ENCODE measurements around the gene ARHGAP22. TPM values are rescaled to one million over a fixed set of nuclear protein-coding genes. Genes with fewer than 3 reads are reported as not detected.

The ARHGAP22 gene
- total RNA-seq, 2 donors from 2014 or later, result 4.4 to 8.6 TPM

GRCh38 chr10:48406658-48407057 lies 198.2 kb downstream of the ARHGAP22 start:
- no peaks in the 10 kb centered on the region for H3K27me3 ChIP-seq (replicated peaks; ENCODE audit: insufficient read depth)
- H3K4me3 ChIP-seq, result no peak overlapping the region
- no peaks in the 10 kb centered on the region for H3K4me1 ChIP-seq (replicated peaks)
- DNase-seq (ENCODE audit: low spot score), result no peak
- no peaks in the 10 kb centered on the region for H3K9me3 ChIP-seq
- intact Hi-C loops (cut with DNase I), result no loop called here
- peaks cover 0 to 3% of the 10 kb centered on the region in 2 donors for H3K36me3 ChIP-seq
- 84% methylated on average over 4 of the region's 4 CpGs for WGBS
- TF ChIP-seq POLR2AphosphoS5 (IDR thresholded peaks at IDR 0.05) (no peak), CTCF (IDR thresholded peaks at IDR 0.05) (no peak)
- H3K27ac ChIP-seq, result no peak overlapping the region

- Histone ChIP-seq H3K27ac (no peak overlapping the region), H3K9me3 (no peaks in the 10 kb centered on the region), H3K4me1 (replicated peaks) (no peaks in the 10 kb centered on the region), H3K36me3 (peaks cover 0 to 3% of the 10 kb centered on the region in 2 donors), H3K4me3 (no peak overlapping the region), H3K27me3 (replicated peaks; ENCODE audit: insufficient read depth) (no peaks in the 10 kb centered on the region)
- no peak for DNase-seq (ENCODE audit: low spot score)
- intact Hi-C loops (cut with DNase I), result no loop called here
- 62% methylated on average over 3 of the region's 3 CpGs for WGBS
- TF ChIP-seq CTCF (IDR thresholded peaks at IDR 0.05) (no peak), POLR2AphosphoS5 (IDR thresholded peaks at IDR 0.05) (no peak), POLR2A (IDR thresholded peaks at IDR 0.05) (no peak)
Observed at GRCh38 chr10:48406204-48406603, 198.7 kb downstream of the ARHGAP22 start.

- no peaks in the 10 kb centered on the region for H3K36me3 ChIP-seq
- DNase-seq (ENCODE audit: low spot score), result no peak
- no peaks in the 10 kb centered on the region for H3K4me1 ChIP-seq (replicated peaks)
- no peak overlapping the region for H3K27ac ChIP-seq
- no peak overlapping the region for H3K4me3 ChIP-seq
- intact Hi-C loops (cut with DNase I), result no loop called here
- H3K9me3 ChIP-seq, result no peaks in the 10 kb centered on the region
- 95% methylated on average over 4 of the region's 4 CpGs for WGBS
- H3K27me3 ChIP-seq (replicated peaks; ENCODE audit: insufficient read depth), result no peaks in the 10 kb centered on the region
- TF ChIP-seq POLR2AphosphoS5 (IDR thresholded peaks at IDR 0.05) (no peak), POLR2A (IDR thresholded peaks at IDR 0.05) (no peak), CTCF (IDR thresholded peaks at IDR 0.05) (no peak)
Observed at GRCh38 chr10:48404646-48405045, 200.2 kb downstream of the ARHGAP22 start.

GRCh38 chr10:48400850-48401220 lies 204.0 kb downstream of the ARHGAP22 start:
- no peaks in the 10 kb centered on the region for H3K36me3 ChIP-seq
- 74% methylated on average over 1 of the region's 1 CpG for WGBS
- H3K27me3 ChIP-seq (replicated peaks; ENCODE audit: insufficient read depth), result no peaks in the 10 kb centered on the region
- H3K27ac ChIP-seq, result no peak overlapping the region
- H3K4me3 ChIP-seq, result no peak overlapping the region
- intact Hi-C loops (cut with DNase I), result no loop called here
- H3K9me3 ChIP-seq, result no peaks in the 10 kb centered on the region
- no peak for DNase-seq (ENCODE audit: low spot score)
- TF ChIP-seq POLR2AphosphoS5 (IDR thresholded peaks at IDR 0.05), result no peak
- TF ChIP-seq POLR2A (IDR thresholded peaks at IDR 0.05), result no peak
- H3K4me1 ChIP-seq (replicated peaks), result no peaks in the 10 kb centered on the region

GRCh38 chr10:48400129-48400849 lies 204.6 kb downstream of the ARHGAP22 start:
- Histone ChIP-seq H3K27ac (no peak overlapping the region), H3K4me1 (replicated peaks) (no peaks in the 10 kb centered on the region), H3K9me3 (no peaks in the 10 kb centered on the region), H3K27me3 (replicated peaks; ENCODE audit: insufficient read depth) (no peaks in the 10 kb centered on the region), H3K4me3 (no peak overlapping the region), H3K36me3 (no peaks in the 10 kb centered on the region)
- intact Hi-C loops (cut with DNase I), result no loop called here
- DNase-seq (ENCODE audit: low spot score), result no peak
- 64% methylated on average over 3 of the region's 3 CpGs for WGBS
- TF ChIP-seq POLR2A (IDR thresholded peaks at IDR 0.05) (no peak), CTCF (IDR thresholded peaks at IDR 0.05) (no peak), POLR2AphosphoS5 (IDR thresholded peaks at IDR 0.05) (no peak)
